HG02973 (cell line): Measurements from ENCODE around the gene ANLN.
"Not testable (repeated sequence)": the region's sequence is repeated elsewhere in the genome, so short reads cannot be mapped to it uniquely, and the experiment has no call there.

Experiments
- ATAC-seq: cut with Tn5 transposase; IDR thresholded peaks from one replicate; pipeline ENCODE4 v1.9.1; 2021; ENCODE audit warnings: moderate library complexity; ENCODE audit not compliant: unreplicated experiment

ANLN gene

GRCh38 chr7:36389371-36390198 lies at the start of gene ANLN:
Gene ANLN, plus strand, starts transcription at chr7:36389862. Its CDS starts 165 bp downstream, at chr7:36390027.
- peak; percentile 71 for ATAC-seq

GRCh38 chr7:36343548-36343947 lies 46.1 kb upstream of the ANLN start:
- no peak for ATAC-seq

GRCh38 chr7:36344622-36345021 lies 45.0 kb upstream of the ANLN start:
- no peak for ATAC-seq

GRCh38 chr7:36346260-36346831 lies 43.3 kb upstream of the ANLN start:
- no peak for ATAC-seq

GRCh38 chr7:36348256-36348655 lies 41.4 kb upstream of the ANLN start:
- no peak for ATAC-seq

- ATAC-seq: no peak
Measured at GRCh38 chr7:36348771-36349170, 40.9 kb upstream of the ANLN start.

- ATAC-seq: no peak
Measured at GRCh38 chr7:36349626-36350025, 40.0 kb upstream of the ANLN start.

GRCh38 chr7:36355490-36355889 lies 34.2 kb upstream of the ANLN start:
- no peak for ATAC-seq

- no peak for ATAC-seq
Measured at GRCh38 chr7:36357054-36357453, 32.6 kb upstream of the ANLN start.

- ATAC-seq: no peak
Measured at GRCh38 chr7:36358589-36358988, 31.1 kb upstream of the ANLN start.

GRCh38 chr7:36360244-36360643 lies 29.4 kb upstream of the ANLN start:
- no peak for ATAC-seq

- no peak for ATAC-seq
Measured at GRCh38 chr7:36361227-36361626, 28.4 kb upstream of the ANLN start.

- no peak for ATAC-seq
Measured at GRCh38 chr7:36363515-36363914, 26.1 kb upstream of the ANLN start.

- no peak for ATAC-seq
Measured at GRCh38 chr7:36366005-36366717, 23.5 kb upstream of the ANLN start.

- peak; percentile 99 for ATAC-seq
Measured at GRCh38 chr7:36366718-36367560, 22.7 kb upstream of the ANLN start.

- ATAC-seq: no peak
Measured at GRCh38 chr7:36367561-36368077, 22.0 kb upstream of the ANLN start.

- no peak for ATAC-seq
Measured at GRCh38 chr7:36368496-36368895, 21.2 kb upstream of the ANLN start.

- no peak for ATAC-seq
Measured at GRCh38 chr7:36369171-36369570, 20.5 kb upstream of the ANLN start.

GRCh38 chr7:36370046-36370445 lies 19.6 kb upstream of the ANLN start:
- ATAC-seq: no peak

GRCh38 chr7:36372156-36372555 lies 17.5 kb upstream of the ANLN start:
- ATAC-seq: no peak

GRCh38 chr7:36378555-36378954 lies 11.1 kb upstream of the ANLN start:
- ATAC-seq: not testable (repeated sequence)
